ENCODE results near the gene FDXR. TPM values are rescaled to one million over a fixed set of nuclear protein-coding genes. Genes with fewer than 3 reads are reported as not detected.
"Not testable (repeated sequence)": the region's sequence is repeated elsewhere in the genome, so short reads cannot be mapped to it uniquely, and the experiment has no call there.

Gene FDXR
- total RNA-seq, 2 donors from 2014 or later = 14.3 to 25.7 TPM

- Histone ChIP-seq H3K27me3 (no peaks in the 10 kb centered on the region), H3K9me3 (no peaks in the 10 kb centered on the region), H3K36me3 (replicated peaks in 1 of 2; ENCODE audit: insufficient read depth in 1 of 2, low read depth in 2 of 2) (no peaks in the 10 kb centered on the region), H3K4me1 (peaks cover 6% of the 10 kb centered on the region), H3K4me3 (no peak overlapping the region), H3K27ac (no peak overlapping the region)
- DNase-seq (no peak), ATAC-seq (no peak)
- TF ChIP-seq CTCF (IDR thresholded peaks at IDR 0.05) (no peak), POLR2A (IDR thresholded peaks at IDR 0.05) (no peak)
- intact Hi-C loops (cut with DNase I) = no loop called here
- 79 to 87% methylated on average over 11 of the region's 11 CpGs for WGBS, 2 donors
These were observed 44.0 kb upstream of the FDXR start for GRCh38 chr17:74916851-74917199.

DNA sequence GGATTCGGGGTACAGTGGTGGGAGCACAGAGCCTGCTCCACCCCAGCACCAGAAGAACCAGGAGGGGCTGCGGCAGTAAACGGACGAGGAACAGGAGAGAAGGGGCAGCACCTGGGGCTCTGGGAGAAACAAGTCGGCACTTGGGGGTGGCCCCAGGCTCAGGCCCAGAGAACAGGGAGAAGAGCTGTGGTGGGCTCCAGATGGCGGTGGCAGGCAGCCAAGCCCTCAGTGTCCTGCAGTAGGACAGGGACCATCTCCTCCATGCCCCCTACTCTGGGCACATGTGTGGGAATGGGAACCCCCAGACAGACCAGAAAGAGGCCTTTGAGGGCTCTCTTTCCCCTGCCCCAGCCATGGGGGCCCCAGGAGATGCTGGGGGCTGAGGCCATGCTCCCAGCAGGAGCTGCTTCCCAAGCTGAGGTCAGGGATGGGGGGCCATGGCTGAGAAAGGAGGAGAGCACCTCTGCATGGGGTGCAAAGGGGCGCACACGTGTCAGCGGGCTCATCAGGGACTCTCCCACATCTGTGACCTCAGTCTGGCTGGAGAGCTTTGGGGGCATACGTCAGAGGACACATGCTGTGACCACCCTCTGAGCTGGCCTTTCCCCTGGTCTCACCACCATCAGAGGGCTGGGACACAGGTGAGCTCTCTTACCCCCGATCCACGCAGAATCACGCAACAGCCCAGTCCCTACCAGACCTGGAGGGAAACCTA is 43.5 kb upstream of the FDXR start:
- DNase-seq (no peak), ATAC-seq (no peak)
- intact Hi-C loops (cut with DNase I) = no loop called here
- Histone ChIP-seq H3K9me3 (no peaks in the 10 kb centered on the region), H3K27me3 (no peaks in the 10 kb centered on the region), H3K27ac (no peak overlapping the region), H3K4me3 (no peak overlapping the region), H3K36me3 (replicated peaks in 1 of 2; ENCODE audit: insufficient read depth in 1 of 2, low read depth in 2 of 2) (no peaks in the 10 kb centered on the region), H3K4me1 (peaks cover 5% of the 10 kb centered on the region)
- TF ChIP-seq CTCF (IDR thresholded peaks at IDR 0.05) = no peak
- TF ChIP-seq POLR2A (IDR thresholded peaks at IDR 0.05) = no peak
- WGBS, 2 donors = 77 to 85% methylated on average over 11 to 13 of the region's 13 CpGs

- H3K27ac ChIP-seq; H3K9me3 ChIP-seq; H3K36me3 ChIP-seq (replicated peaks in 1 of 2; ENCODE audit: insufficient read depth in 1 of 2, low read depth in 2 of 2); H3K4me3 ChIP-seq; H3K4me1 ChIP-seq; intact Hi-C loops (cut with DNase I); ATAC-seq; DNase-seq; H3K27me3 ChIP-seq: not testable (repeated sequence)
- WGBS, 2 donors = 57 to 59% methylated on average over 8 of the region's 8 CpGs
These were observed 38.6 kb upstream of the FDXR start for GRCh38 chr17:74911423-74911822.

DNA sequence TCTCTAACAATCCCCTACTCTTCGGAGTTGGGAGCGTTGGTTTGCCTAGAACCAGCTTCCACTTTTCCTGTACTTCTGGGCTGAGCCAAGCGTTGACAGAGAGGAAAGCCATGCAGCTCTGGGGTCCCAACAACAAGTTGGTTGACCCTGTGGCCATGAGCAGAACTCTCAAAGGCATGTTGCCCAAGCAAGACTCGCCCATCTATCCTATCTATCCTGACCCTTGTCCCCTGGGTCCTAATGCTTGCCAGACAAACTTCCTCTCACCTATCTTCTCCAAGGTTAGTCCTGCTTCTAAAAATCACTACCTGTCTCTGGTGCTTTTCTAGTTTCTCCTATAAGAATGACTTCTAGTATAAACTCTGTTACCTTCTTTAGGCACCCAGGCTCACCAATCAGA is 36.3 kb upstream of the FDXR start:
- H3K36me3 ChIP-seq (replicated peaks in 1 of 2; ENCODE audit: insufficient read depth in 1 of 2, low read depth in 2 of 2); ATAC-seq; H3K4me3 ChIP-seq; H3K27ac ChIP-seq; H3K9me3 ChIP-seq; DNase-seq; H3K4me1 ChIP-seq; intact Hi-C loops (cut with DNase I); H3K27me3 ChIP-seq: not testable (repeated sequence)
- WGBS, 2 donors = 69 to 75% methylated on average over 4 of the region's 4 CpGs

DNA sequence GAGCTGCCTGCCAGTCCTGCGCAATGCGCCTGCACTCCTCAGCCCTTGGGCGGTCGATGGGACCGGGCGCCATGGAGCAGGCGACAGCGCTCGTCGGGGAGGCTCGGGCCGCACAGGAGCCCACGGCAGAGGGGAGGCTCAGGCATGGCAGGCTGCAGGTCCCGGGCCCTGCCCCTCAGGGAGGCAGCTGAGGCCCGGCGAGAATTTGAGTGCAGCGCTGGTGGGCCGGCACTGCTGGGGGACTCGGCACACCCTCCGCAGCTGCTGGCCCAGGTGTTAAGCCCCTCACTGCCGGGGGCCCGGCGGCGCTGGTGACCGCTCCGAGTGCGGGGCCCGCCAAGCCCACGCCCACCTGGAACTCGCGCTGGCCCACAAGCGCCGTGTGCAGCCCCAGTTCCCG is 34.2 kb upstream of the FDXR start:
- WGBS, 2 donors = 90% methylated on average over 16 of the region's 34 CpGs; no CpG with 5 or more reads in 1 of the 2 donors
- TF ChIP-seq POLR2A (IDR thresholded peaks at IDR 0.05) (no peak), CTCF (IDR thresholded peaks at IDR 0.05) (no peak)
- no peak for DNase-seq
- no peaks in the 10 kb centered on the region for H3K27me3 ChIP-seq
- H3K36me3 ChIP-seq (replicated peaks in 1 of 2; ENCODE audit: insufficient read depth in 1 of 2, low read depth in 2 of 2) = no peaks in the 10 kb centered on the region
- no peaks in the 10 kb centered on the region for H3K9me3 ChIP-seq
- H3K27ac ChIP-seq = no peak overlapping the region
- ATAC-seq = no peak
- H3K4me1 ChIP-seq = no peaks in the 10 kb centered on the region
- no peak overlapping the region for H3K4me3 ChIP-seq
- intact Hi-C loops (cut with DNase I) = no loop called here

DNA sequence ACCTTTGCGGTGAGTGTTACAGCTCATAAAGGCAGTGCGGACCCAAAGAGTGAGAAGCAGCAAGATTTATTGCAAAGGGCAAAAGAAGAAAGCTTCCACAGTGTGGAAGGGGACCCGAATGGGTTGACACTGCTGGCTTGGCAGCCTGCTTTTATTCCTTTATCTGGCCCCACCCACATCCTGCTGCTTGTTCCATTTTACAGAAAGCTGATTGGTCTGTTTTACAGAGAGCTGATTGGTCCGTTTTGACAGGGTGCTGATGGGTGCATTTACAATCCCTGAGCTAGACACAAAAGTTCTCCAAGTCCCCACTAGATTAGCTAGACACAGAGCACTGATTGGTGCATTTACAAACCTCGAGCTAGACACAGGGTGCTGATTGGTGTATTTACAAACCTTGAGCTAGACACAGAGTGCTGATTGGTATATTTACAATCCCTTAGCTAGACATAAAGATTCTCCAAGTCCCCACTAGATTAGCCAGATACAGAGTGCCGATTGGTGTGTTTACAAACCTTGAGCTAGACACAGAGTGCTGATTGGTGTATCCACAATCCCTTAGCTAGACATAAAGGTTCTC is 33.5 kb upstream of the FDXR start:
- intact Hi-C loops (cut with DNase I); H3K36me3 ChIP-seq (replicated peaks in 1 of 2; ENCODE audit: insufficient read depth in 1 of 2, low read depth in 2 of 2); ATAC-seq; H3K27ac ChIP-seq; H3K27me3 ChIP-seq; H3K4me3 ChIP-seq; DNase-seq; H3K9me3 ChIP-seq; H3K4me1 ChIP-seq: not testable (repeated sequence)
- 58 to 62% methylated on average over 6 of the region's 6 CpGs for WGBS, 2 donors
